GM21360 (cell line): ENCODE measurements around the gene CASP6.

Source experiments
- ATAC-seq: cut with Tn5 transposase; IDR thresholded peaks from one replicate; pipeline ENCODE4 v1.9.1; 2021; ENCODE audit warnings: mild to moderate bottlenecking, moderate library complexity; ENCODE audit not compliant: unreplicated experiment

The CASP6 gene

GRCh38 chr4:109702950-109703663 lies at the start of gene CASP6:
Gene CASP6, minus strand, starts transcription at chr4:109703445. Its CDS starts 50 bp downstream, at chr4:109703395.
- peak; percentile 76 for ATAC-seq

DNA sequence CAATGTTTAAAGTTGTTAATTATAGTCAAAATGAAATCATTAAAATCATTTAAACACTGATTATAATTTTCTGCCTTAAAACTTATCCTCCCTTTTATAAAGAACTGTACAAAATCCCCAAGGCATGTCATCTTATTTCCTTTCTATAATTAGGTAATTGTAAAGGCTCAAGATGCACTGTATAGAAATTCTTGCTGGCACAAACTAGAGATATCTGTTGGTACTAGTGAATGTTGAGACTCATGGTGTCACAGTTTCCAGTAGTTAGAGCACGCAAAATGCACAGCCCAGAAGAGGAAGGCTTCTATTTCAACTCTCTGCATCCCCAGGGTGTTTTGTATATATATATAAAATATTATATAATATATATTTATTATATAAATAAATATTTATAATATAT lies 49.3 kb upstream of the CASP6 start:
- no peak for ATAC-seq

- ATAC-seq = no peak
These were observed 48.6 kb upstream of the CASP6 start for GRCh38 chr4:109751852-109752251.

GRCh38 chr4:109750652-109751244 lies 47.5 kb upstream of the CASP6 start:
- ATAC-seq = no peak

GRCh38 chr4:109749388-109750082 lies 46.3 kb upstream of the CASP6 start:
- no peak for ATAC-seq

GRCh38 chr4:109748114-109748513 lies 44.9 kb upstream of the CASP6 start:
- no peak for ATAC-seq

GRCh38 chr4:109746728-109747127 lies 43.5 kb upstream of the CASP6 start:
- ATAC-seq = no peak

DNA sequence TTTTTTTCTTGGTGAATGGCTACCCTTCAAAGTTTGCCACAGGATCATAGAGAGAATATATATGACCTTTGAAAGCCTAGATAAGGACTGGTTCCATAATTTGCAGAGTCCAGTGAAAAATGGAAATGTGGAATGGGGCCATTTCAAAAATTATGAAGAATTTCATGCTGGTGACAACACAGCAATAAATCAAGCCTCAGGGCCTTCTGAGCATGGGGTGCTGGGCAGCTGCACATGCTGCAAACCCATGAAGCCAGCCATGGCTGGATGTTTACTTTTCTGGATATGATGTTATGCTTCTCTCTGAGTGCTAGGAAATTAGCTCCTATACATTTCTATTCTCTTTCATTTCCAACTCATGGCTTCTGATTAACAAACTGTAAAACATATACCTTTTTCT lies 42.6 kb upstream of the CASP6 start:
- no peak for ATAC-seq

DNA sequence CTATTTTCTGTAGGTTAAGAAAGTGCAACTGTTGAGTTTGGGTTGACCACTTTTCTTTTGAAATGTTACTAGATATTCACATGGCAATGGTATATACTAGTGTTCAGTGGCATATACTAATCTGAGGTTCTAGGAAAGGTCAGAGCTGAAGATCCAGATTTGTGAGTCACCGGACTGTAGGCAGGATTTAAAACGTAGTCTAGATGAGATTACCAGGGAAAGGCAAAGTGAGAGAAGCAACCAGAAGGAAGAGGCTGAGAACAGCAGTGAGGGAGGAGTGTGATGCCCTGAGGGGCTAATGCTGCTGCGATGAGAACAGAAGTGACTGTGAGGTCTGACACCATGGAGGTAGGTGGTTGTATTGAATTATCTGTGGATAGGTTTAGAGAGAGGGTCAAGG lies 36.3 kb upstream of the CASP6 start:
- ATAC-seq = no peak

- no peak for ATAC-seq
These were observed 35.0 kb upstream of the CASP6 start for GRCh38 chr4:109738104-109738872.

GRCh38 chr4:109735566-109736365 lies 32.5 kb upstream of the CASP6 start:
- ATAC-seq = no peak

DNA sequence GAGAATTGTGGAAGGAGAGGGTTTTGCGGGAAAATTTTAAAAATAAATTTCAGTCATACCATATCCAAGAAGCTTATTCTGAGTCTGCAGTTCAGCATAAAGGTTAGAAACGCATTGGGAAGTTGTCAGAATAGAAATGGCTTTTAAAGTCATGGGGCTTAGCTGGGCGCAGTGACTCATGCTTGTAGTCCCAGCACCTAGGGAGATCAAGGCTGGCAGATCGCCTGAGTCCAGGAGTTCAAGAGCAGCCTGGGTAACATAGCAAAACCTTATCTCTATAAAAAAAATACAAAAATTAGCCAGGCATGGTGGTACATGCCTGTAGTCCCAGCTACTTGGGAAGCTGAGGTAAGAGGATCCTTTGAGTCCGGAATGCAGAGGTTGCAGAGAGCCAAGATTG lies 30.5 kb upstream of the CASP6 start:
- ATAC-seq = no peak

GRCh38 chr4:109730619-109731545 lies 27.6 kb upstream of the CASP6 start:
- ATAC-seq = no peak

DNA sequence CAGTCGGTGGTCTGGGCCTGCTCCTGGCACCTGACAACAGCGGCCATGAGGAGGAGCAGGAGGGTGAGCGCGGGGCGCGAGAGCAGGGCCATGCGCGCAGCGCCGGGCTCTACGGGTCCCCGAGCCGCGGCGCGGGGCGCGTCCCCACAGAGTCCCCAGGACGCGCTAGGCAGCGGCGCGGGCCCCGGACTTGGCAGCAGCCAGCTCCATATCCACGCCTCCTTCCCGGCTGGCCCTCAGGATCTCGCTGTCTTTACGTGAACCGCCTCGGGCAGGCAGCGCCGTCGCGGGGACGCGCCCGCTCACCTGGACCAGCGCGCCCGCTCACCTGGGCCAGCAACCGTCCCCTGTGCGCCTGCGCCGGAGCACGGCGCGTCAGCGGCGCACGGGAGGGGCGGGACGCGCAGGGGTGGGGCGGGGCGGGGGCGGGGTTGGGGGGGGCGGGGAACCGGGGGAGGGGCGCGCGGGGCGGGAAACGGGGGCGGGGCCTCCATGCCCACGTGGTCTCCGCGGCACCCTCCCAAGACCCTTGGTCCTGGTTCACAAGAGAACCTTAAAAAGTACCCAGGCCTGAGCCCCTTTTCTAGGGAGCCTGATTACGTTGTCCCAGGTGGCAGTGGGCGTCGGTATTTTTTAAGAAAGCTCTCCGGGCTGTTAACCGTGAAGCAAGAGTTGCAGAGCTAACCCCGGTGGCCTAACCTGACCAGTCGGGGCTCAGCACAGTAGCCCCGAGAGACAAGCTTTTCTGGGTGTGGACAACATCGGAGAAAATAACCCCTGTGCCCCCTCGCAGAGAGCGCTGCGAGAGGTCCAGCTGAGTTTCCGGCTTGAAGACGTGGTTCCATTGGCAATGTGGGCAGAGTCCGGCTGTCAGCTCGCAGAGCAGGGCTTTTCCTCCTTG lies 26.7 kb upstream of the CASP6 start, which contains the start of gene PLA2G12A:
TSS of gene PLA2G12A (minus strand) at position 353 of the 901 bp plus-strand sequence. CDS start at position 92, 261 bp downstream.
- peak; percentile 78 for ATAC-seq

GRCh38 chr4:109729117-109729717 lies 26.0 kb upstream of the CASP6 start:
- no peak for ATAC-seq

DNA sequence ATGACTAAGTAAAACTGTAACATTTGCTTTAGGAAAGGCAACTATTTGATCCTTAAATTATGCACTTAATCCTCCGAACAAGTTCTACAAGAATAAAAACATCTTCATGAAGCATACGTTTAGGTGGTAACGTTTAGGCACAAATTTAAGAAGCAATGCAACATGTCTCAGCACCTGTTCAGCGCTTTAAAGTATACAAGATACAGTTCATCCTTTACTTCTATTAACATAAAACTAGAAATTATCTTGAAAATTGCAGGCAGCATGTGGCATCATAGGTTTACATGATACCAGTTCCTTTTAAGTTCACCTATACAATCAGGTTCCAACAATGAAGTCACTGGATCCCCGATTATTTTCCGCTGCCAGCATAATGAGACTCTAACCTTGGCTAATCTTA lies 25.1 kb upstream of the CASP6 start:
- ATAC-seq = no peak

DNA sequence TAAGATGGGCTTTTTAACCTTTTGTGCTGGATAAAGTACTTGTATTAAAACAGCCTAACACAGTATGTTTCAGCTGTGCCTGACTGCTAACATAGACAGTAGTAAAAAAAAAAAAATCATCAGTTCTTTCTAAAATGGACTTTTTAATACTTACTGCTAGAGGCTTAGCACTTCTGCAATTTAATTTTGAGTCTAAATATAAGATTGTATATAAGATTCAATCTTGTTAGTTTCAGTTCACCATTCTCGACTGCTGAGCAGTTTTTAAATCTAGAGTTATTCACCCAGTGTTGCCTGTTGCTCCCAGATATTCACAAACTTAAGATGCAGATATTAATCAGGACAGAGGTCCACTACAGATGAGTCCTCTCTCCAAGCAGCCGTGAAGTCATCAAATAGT lies 19.9 kb upstream of the CASP6 start:
- ATAC-seq = no peak

GRCh38 chr4:109722357-109722756 lies 19.1 kb upstream of the CASP6 start:
- no peak for ATAC-seq
